Keratinocyte (primary cell): ENCODE results near the gene ARMC2. TPM values are rescaled to one million over a fixed set of nuclear protein-coding genes. Genes with fewer than 3 reads are reported as not detected.

ENCODE experiments used
- DNase-seq: peaks from one replicate; pipeline ENCODE4 v3.0.0-alpha.2; 2011; ENCODE audit warnings: low read depth, missing footprints, low spot score
- FAIRE-seq: peaks from 2 replicates; lab custom pipeline; 2011; peaks lifted over from hg19 to GRCh38; lab: Jason Lieb, UNC
- H2AFZ ChIP-seq: 2 replicates; pipeline ENCODE4 v1.6.0; 2012; ENCODE audit warnings: low read length, control low read depth, inconsistent platforms; ENCODE audit not compliant: control insufficient read depth
- H3K27ac ChIP-seq: 2 replicates; pipeline ENCODE4 v1.5.1; 2011; ENCODE audit warnings: low read length; ENCODE audit not compliant: control insufficient read depth, insufficient read depth
- H3K27me3 ChIP-seq: 3 replicates; pipeline ENCODE4 v1.6.0; 2011; ENCODE audit warnings: low read length; ENCODE audit not compliant: control insufficient read depth, insufficient read depth; ENCODE audit errors: extremely low read depth
- H3K36me3 ChIP-seq, 2 experiments: 2 replicates in 1 of 2; 3 replicates in 1 of 2; pipeline ENCODE4 v1.5.1; 2011; ENCODE audit warnings: low read length in 2 of 2, mild to moderate bottlenecking in 1 of 2; ENCODE audit not compliant: control insufficient read depth in 2 of 2, insufficient read depth in 2 of 2; ENCODE audit errors: extremely low read depth in 1 of 2
- H3K4me1 ChIP-seq: 3 replicates; pipeline ENCODE4 v1.5.1; 2011; ENCODE audit warnings: low read length; ENCODE audit not compliant: control insufficient read depth, insufficient read depth; ENCODE audit errors: extremely low read depth
- H3K4me2 ChIP-seq: 3 replicates; pipeline ENCODE4 v1.6.0; 2011; ENCODE audit warnings: low read depth, low read length; ENCODE audit not compliant: control insufficient read depth, insufficient read depth; ENCODE audit errors: extremely low read depth
- H3K4me3 ChIP-seq, 3 experiments: fragments of 200-600 bp in 1 of 3; sonication (generic) in 1 of 3; 2 replicates in 2 of 3; 3 replicates in 1 of 3; pipeline ENCODE4 v1.5.1; 2011 to 2016; ENCODE audit warnings: low read length in 3 of 3, mild to moderate bottlenecking in 3 of 3, control low read depth in 2 of 3, inconsistent platforms in 1 of 3, low read depth in 1 of 3, mixed read lengths in 1 of 3, mixed run types in 1 of 3, moderate library complexity in 1 of 3; ENCODE audit not compliant: control insufficient read depth in 2 of 3, insufficient read depth in 2 of 3; ENCODE audit errors: extremely low read depth in 1 of 3
- H3K79me2 ChIP-seq: 2 replicates; pipeline ENCODE4 v1.6.0; 2012; ENCODE audit warnings: low read length; ENCODE audit not compliant: control insufficient read depth, insufficient read depth
- H3K9ac ChIP-seq: 3 replicates; pipeline ENCODE4 v1.6.0; 2011; ENCODE audit warnings: low read length; ENCODE audit not compliant: control insufficient read depth, insufficient read depth; ENCODE audit errors: extremely low read depth
- H3K9me1 ChIP-seq: 3 replicates; pipeline ENCODE4 v1.6.0; 2011; ENCODE audit warnings: low read length; ENCODE audit not compliant: control insufficient read depth, insufficient read depth; ENCODE audit errors: extremely low read depth
- H3K9me3 ChIP-seq: 2 replicates; pipeline ENCODE4 v1.5.1; 2012; ENCODE audit warnings: low read depth, low read length; ENCODE audit not compliant: control insufficient read depth
- H4K20me1 ChIP-seq: 3 replicates; pipeline ENCODE4 v1.6.0; 2011; ENCODE audit warnings: low read length; ENCODE audit not compliant: control insufficient read depth, insufficient read depth; ENCODE audit errors: extremely low read depth
- CTCF ChIP-seq, 3 experiments: IDR thresholded peaks in 1 of 3; conservative IDR thresholded peaks in 1 of 3; optimal IDR thresholded peaks in 1 of 3; 2 replicates in 2 of 3; 3 replicates in 1 of 3; pipeline versions ENCODE3 to v1.5.1; 2011; ENCODE audit warnings: low read length in 3 of 3, mild to moderate bottlenecking in 3 of 3, moderate library complexity in 2 of 3, control low read depth in 1 of 3, inconsistent platforms in 1 of 3; ENCODE audit not compliant: insufficient read depth in 2 of 3; ENCODE audit errors: extremely low read depth in 1 of 3
- EZH2 ChIP-seq: IDR thresholded peaks from one replicate; pipeline ENCODE4 v1.6.1; 2012; ENCODE audit warnings: inconsistent platforms, mild to moderate bottlenecking, low read length, moderate library complexity
- dilution Hi-C: fragments of 300-500 bp; cut with MboI; formaldehyde crosslinking; loops from one replicate; pipeline ENCODE4 v1.7.0; 2020; ENCODE audit warnings: low sequenced_read_pairs; ENCODE audit not compliant: extremely low pct_ligation_motif_present
- polyA minus RNA-seq, 3 experiments: library from RNA; depleted of rRNA, polyadenylated mRNA; stranded (reverse); fragments of >200 nt; gene quantifications; 1 replicate in 1 of 3; 2 replicates in 1 of 3; 3 replicates in 1 of 3; pipeline ENCODE4 v1.2.3, GENCODE V29; 2011
- polyA plus RNA-seq, 5 experiments: library from polyadenylated mRNA; depleted of rRNA in 3 of 5; stranded (reverse) in 3 of 5; stranded (forward) in 1 of 5; unstranded in 1 of 5; fragments of >200 nt; gene quantifications; 1 replicate in 1 of 5; 2 replicates in 3 of 5; 3 replicates in 1 of 5; pipeline versions ENCODE4 v1.2.1 to v1.2.3, GENCODE V29; 2011 to 2012; ENCODE audit warnings: missing spikeins in 2 of 5, low read depth in 1 of 5, low replicate concordance in 1 of 5

The ARMC2 gene, protein sequence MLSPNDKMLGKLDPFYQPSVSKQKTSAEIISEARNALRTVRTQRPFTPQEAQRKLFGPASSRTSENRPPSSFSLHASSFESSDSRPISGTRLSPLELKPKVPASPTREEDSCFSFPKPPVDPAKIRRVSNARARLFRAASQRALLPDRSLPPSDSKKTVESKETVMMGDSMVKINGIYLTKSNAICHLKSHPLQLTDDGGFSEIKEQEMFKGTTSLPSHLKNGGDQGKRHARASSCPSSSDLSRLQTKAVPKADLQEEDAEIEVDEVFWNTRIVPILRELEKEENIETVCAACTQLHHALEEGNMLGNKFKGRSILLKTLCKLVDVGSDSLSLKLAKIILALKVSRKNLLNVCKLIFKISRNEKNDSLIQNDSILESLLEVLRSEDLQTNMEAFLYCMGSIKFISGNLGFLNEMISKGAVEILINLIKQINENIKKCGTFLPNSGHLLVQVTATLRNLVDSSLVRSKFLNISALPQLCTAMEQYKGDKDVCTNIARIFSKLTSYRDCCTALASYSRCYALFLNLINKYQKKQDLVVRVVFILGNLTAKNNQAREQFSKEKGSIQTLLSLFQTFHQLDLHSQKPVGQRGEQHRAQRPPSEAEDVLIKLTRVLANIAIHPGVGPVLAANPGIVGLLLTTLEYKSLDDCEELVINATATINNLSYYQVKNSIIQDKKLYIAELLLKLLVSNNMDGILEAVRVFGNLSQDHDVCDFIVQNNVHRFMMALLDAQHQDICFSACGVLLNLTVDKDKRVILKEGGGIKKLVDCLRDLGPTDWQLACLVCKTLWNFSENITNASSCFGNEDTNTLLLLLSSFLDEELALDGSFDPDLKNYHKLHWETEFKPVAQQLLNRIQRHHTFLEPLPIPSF
- polyA plus RNA-seq (2.6 to 3.8 TPM (median 3.4 TPM) in 3 replicates), polyA minus RNA-seq (0.69 to 1.5 TPM (median 1.3 TPM) in 3 replicates)
- 1.4 TPM for polyA plus RNA-seq (2011; ENCODE audit: low read depth)
- 2.3 and 3.3 TPM in 2 replicates for polyA plus RNA-seq (2011; cell fraction: cytosol; rRNA removed)
- 5.3 and 5.6 TPM in 2 replicates for polyA plus RNA-seq (2011; cell fraction: nucleus; rRNA removed)
- 1.6 and 1.8 TPM in 2 replicates for polyA plus RNA-seq (2012; ENCODE audit: low replicate concordance)
- polyA minus RNA-seq (2011; cell fraction: cytosol; rRNA and poly(A)+ RNA removed) = 0.96 TPM
- 0.95 and 2.9 TPM in 2 replicates for polyA minus RNA-seq (2011; cell fraction: nucleus; rRNA and poly(A)+ RNA removed)

- Histone ChIP-seq H4K20me1 (no peaks in the 10 kb centered on the region), H2AFZ (peak within 1 kb of the TSS; percentile 96), H3K4me2 (peak within 1 kb of the TSS; percentile 93), H3K27ac (peak within 1 kb of the TSS; percentile 55), H3K9me1 (no peaks in the 10 kb centered on the region), H3K4me3 (peak within 1 kb of the TSS; percentile 75 to 90 (median 80)), H3K36me3 (no peaks in the 10 kb centered on the region), H3K9ac (peak within 1 kb of the TSS; percentile 77), H3K79me2 (no peaks in the 10 kb centered on the region), H3K27me3 (no peaks in the 10 kb centered on the region), H3K9me3 (no peaks in the 10 kb centered on the region), H3K4me1 (peaks cover 9% of the 10 kb centered on the region)
- no peak for TF ChIP-seq CTCF (optimal IDR thresholded peaks at IDR 0.05 in 1 of 3, IDR thresholded peaks at IDR 0.05 in 1 of 3, conservative IDR thresholded peaks at IDR 0.05 in 1 of 3; ENCODE audit: extremely low read depth in 1 of 3, insufficient read depth in 2 of 3, low read length in 3 of 3)
- no peak for TF ChIP-seq EZH2
- dilution Hi-C loops = no loop called here
- peak; percentile 19 for DNase-seq
- peak; percentile 52 for FAIRE-seq
Observed at GRCh38 chr6:108848116-108848868, at the start of gene ARMC2. Gene ARMC2, plus strand, starts transcription at chr6:108848422. Its CDS starts 5,846 bp downstream, at chr6:108854268.

DNA sequence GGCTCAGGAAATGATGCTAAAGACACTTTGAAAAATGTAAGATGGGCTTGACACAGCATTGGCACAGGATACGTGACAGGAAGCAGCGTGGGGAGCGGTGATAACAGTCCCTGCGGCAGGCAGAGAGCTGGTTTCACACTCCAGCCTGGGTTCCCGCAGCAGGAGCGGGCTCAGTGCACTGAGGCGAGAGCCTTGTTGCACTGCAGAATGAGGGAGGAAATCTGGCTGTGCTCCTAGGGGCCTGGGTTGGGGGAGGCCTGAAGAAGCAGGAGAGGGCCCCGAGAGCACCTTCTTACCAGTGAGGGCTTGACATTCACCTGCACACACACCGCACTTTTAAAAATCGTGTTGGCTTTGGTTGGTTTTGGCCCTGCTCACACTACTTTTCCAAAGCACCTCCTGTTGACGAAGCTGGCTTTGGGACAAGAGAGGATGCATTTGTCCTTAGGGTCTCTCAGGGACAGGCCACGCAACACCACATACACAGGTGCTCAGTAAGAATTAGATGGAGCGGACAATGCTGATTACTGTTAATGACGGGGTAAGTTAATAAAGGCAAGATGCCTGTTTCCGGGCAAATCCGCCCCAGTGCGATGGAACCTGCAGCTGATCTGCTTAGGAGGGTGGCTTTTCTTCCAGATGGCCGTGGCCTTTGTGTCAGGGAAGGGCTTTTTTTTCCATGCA, 49.4 kb upstream of the ARMC2 start:
- TF ChIP-seq CTCF (optimal IDR thresholded peaks at IDR 0.05 in 1 of 3, IDR thresholded peaks at IDR 0.05 in 1 of 3, conservative IDR thresholded peaks at IDR 0.05 in 1 of 3; ENCODE audit: extremely low read depth in 1 of 3, insufficient read depth in 2 of 3, low read length in 3 of 3) (no peak), EZH2 (no peak)
- dilution Hi-C loops = no loop called here
- H3K36me3 ChIP-seq = no peaks in the 10 kb centered on the region
- H3K4me2 ChIP-seq = no peak overlapping the region
- H3K27me3 ChIP-seq = no peaks in the 10 kb centered on the region
- H2AFZ ChIP-seq = no peak overlapping the region
- H3K4me3 ChIP-seq = no peak overlapping the region
- no peak overlapping the region for H3K9ac ChIP-seq
- no peaks in the 10 kb centered on the region for H3K9me3 ChIP-seq
- no peak overlapping the region for H3K27ac ChIP-seq
- no peak for DNase-seq
- H3K9me1 ChIP-seq = no peaks in the 10 kb centered on the region
- no peak for FAIRE-seq
- H3K79me2 ChIP-seq = no peaks in the 10 kb centered on the region
- H4K20me1 ChIP-seq = no peaks in the 10 kb centered on the region
- H3K4me1 ChIP-seq = no peaks in the 10 kb centered on the region
